AG08396 (cell line): ENCODE data around the gene LCE6A.

Experiments
- DNase-seq: peaks from one replicate; pipeline ENCODE4 v3.0.0; 2012; ENCODE audit warnings: low spot score, mixed read lengths

Gene LCE6A

GRCh38 chr1:152876827-152877226, 34.2 kb downstream of the LCE6A start:
- no peak for DNase-seq

DNA sequence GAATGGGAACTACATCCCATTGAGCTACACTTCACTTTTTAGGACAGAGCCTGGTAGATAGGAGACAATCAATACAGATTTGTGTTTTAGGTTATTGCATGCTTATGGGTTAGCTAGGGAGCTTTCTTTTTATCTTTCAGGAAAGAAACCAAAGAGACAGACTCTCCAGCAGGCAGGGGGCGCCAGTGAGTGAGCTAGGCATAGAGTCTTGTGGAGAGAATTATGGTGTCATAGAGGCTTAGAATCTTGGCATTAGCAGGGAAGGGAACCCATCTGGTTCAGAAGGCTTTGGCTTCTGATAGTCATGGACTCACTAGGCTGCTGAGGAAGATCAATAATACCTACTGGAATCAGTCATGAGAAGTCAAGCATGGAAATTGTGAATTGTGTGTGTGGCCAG, 35.4 kb downstream of the LCE6A start, which contains the start of gene SMCP:
Gene SMCP (plus strand): TSS at position 281 of the 400 bp plus-strand sequence. CDS start 6,101 bp downstream, outside the sequence.
- no peak for DNase-seq

- no peak for DNase-seq
These were observed 37.0 kb downstream of the LCE6A start for GRCh38 chr1:152879559-152880198.

- no peak for DNase-seq
These were observed 37.7 kb downstream of the LCE6A start for GRCh38 chr1:152880316-152880715.

- DNase-seq, result no peak
These were observed 38.3 kb downstream of the LCE6A start for GRCh38 chr1:152880907-152881306.

- no peak for DNase-seq
These were observed 41.4 kb downstream of the LCE6A start for GRCh38 chr1:152884085-152884484.

- DNase-seq, result no peak
These were observed 41.9 kb downstream of the LCE6A start for GRCh38 chr1:152884506-152884905.

DNA sequence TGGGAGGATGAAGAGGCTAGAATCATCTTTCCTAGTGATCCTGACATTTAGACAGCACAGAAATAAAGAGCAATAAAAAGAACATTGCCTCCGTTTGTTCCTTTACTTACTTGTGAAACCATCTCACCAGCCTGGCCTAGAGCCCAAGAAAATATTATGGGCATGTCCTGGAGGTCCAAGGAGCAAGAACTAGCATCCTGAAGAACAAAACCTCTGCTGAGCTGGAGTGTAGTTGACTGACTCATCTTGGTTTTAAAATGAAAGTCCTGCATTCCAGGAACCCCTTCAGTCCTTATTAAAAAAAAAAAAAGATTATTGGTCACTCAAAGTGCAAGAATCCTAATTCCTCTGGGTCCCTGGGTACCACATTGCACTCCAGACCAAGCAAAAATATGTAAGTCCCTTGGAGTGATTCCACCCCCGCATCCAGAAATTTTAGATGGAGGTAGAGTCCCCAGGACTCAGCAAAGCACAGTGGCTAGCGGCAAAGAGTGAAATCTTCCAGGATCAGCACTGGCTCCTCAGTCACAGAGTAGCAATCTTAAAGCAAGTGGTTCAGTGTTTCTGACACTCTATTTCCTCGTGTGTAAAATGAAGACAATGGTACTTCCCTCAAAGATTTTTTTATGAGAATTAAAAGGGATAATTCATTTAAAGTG, 42.4 kb downstream of the LCE6A start:
- peak; percentile 31 for DNase-seq

DNA sequence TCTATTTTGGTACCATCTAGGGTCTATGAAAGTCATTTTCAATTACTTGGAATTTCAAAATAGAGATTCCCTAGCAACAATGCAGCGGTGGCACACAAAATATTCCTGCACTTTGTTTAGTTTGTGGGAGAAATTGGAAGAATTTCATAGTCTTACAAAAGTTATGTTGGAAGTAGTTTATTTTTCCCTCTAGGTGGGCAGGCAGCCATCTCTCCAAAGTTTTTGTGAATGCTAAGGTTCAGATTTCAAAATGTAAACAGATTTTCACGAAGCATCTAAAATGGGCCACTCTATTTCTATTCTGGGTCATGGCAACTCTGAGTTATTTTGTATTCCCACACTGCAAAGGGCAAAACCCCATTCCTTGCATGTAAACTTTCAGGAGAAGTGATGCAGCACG, 43.4 kb downstream of the LCE6A start:
- DNase-seq, result no peak

DNA sequence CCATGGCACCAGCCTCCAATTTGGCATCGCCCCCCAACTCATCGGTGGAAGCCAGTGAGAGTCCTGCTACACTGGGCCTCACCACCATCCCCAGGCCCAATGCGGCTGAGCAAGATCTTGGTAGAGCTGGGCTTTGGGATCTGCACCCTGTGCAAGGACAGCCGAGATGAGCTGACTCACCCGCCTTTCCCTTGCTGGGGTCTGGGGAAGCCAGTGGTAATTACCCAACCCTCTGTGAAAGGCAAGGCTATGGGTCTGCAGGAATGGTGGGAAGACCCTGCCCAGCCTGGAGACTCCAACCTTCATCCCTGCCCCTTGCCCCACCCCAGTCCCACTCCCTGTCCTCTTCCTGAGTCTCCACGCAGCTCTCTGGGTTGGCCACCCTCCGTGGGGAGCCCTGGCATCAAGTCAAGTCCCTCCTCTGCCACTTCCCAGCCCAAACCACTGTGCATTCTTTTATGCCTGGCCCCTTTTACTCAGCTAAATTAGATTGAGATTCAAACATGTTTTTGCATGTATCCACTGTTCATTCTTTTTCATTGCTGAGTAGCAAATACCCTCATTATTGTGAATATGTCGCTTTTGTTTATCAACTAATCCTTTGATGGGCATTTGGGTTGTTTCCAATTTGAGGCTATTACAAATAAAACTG, 44.2 kb downstream of the LCE6A start:
- no peak for DNase-seq

GRCh38 chr1:152888126-152888525, 45.5 kb downstream of the LCE6A start:
- no peak for DNase-seq
